BJ (cell line): ENCODE results near the gene SMAD5. TPM values are rescaled to one million over a fixed set of nuclear protein-coding genes. Genes with fewer than 3 reads are reported as not detected.

ENCODE experiments used
- CTCF ChIA-PET: fragments of 350-600 bp; formaldehyde crosslinking; extraction: SDS; loops from one replicate; lab custom pipeline; 2021; ENCODE audit warnings: antibody characterized with exemption, inconsistent platforms; lab: Yijun Ruan, JAX
- POLR2A ChIA-PET: fragments of 300-600 bp; sonication (Branson Sonifier 250); formaldehyde crosslinking; extraction: SDS; loops from one replicate; lab custom pipeline; 2021; ENCODE audit warnings: antibody characterized with exemption; lab: Charles Lee
- DNase-seq: peaks from one replicate; pipeline ENCODE4 v3.0.0-alpha.2; 2011; ENCODE audit warnings: low read depth
- H3K27me3 ChIP-seq: 2 replicates; pipeline ENCODE4 v1.6.0; 2011; ENCODE audit warnings: low read length; ENCODE audit not compliant: control insufficient read depth, insufficient read depth
- H3K36me3 ChIP-seq: 2 replicates; pipeline ENCODE4 v1.5.1; 2011; ENCODE audit warnings: low read length; ENCODE audit not compliant: control insufficient read depth, insufficient read depth
- H3K4me3 ChIP-seq: 2 replicates; pipeline ENCODE4 v1.5.1; 2011; ENCODE audit warnings: low read depth, mild to moderate bottlenecking, control low read depth, low read length
- polyA plus RNA-seq: library from polyadenylated mRNA; depleted of rRNA; stranded (reverse); fragments of >200 nt; gene quantifications from 2 replicates; pipeline ENCODE4 v1.2.3, GENCODE V29; 2011
- TF ChIP-seq, protein P1 (sequence below): IDR thresholded peaks from 2 replicates; pipeline ENCODE4 v1.5.1; 2011; ENCODE audit warnings: low read depth, mild to moderate bottlenecking, control low read depth, inconsistent platforms, low read length, moderate library complexity; ENCODE audit not compliant: insufficient read depth

The SMAD5 gene
- polyA plus RNA-seq, 1 experiment: 34.3 TPM

DNA sequence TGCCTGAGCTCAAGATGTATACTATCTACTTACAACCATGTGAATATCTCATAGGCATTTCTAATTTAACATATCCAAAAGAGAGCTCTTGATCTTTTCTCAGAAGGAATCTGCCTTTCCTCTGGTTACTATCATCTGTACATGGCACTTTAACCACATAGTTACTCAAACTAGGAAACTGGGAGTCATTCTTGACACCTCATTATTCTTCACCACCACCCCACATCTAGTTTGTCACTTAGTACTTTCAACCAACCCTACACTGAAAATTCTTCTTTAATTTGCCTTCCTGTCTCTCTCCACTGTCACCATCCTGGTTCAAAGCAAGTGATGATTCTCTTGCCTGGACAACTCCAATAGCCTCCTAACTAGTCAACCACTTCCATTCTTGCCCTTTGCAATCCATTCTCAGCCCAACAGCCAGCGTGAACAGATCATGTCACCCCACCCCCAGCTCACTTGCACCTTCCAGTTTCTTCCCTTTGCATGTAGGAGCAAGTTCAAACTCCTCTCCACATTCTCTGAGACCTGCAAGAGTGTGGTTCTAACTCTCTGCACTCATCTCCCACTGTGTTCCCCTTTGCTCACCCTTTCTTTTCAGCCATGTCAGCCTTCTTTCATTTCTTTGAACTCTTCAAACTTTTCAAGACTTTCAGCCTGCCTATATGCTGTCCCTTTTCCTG, 17.3 kb upstream of the SMAD5 start:
- ChIA-PET CTCF (no interaction called here), POLR2A (interaction anchor here (0.6 kb wide), 1 partner anchor 17 kb away, joined by 6 read pairs; no protein-coding TSS in a partner anchor)
- Histone ChIP-seq H3K36me3 (no peaks in the 10 kb centered on the region), H3K4me3 (no peak overlapping the region), H3K27me3 (peaks cover 8% of the 10 kb centered on the region)
- TF ChIP-seq, protein P1, sequence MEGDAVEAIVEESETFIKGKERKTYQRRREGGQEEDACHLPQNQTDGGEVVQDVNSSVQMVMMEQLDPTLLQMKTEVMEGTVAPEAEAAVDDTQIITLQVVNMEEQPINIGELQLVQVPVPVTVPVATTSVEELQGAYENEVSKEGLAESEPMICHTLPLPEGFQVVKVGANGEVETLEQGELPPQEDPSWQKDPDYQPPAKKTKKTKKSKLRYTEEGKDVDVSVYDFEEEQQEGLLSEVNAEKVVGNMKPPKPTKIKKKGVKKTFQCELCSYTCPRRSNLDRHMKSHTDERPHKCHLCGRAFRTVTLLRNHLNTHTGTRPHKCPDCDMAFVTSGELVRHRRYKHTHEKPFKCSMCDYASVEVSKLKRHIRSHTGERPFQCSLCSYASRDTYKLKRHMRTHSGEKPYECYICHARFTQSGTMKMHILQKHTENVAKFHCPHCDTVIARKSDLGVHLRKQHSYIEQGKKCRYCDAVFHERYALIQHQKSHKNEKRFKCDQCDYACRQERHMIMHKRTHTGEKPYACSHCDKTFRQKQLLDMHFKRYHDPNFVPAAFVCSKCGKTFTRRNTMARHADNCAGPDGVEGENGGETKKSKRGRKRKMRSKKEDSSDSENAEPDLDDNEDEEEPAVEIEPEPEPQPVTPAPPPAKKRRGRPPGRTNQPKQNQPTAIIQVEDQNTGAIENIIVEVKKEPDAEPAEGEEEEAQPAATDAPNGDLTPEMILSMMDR: no peak
- DNase-seq: no peak

DNA sequence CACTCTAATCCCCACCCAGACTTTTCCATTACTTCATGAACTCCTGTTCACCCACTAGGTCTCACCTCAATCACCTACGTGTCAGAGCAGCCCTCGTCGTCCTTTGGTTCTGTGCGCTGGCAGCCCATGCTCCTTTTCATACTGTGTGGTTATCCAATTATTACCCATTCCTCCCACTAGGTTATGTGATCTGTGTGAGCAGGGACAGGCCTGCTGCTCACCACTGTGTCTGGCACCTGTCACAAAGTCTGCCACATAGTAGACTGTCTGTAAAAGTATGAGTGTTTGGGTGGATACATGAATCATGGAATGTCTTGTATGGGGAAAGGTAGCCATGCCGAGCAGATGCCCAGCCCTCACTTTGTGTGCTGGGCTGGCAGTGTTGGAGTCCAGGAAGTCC, 12.1 kb upstream of the SMAD5 start:
- CTCF ChIA-PET: no interaction called here
- TF ChIP-seq, protein P1: no peak
- H3K36me3 ChIP-seq: no peaks in the 10 kb centered on the region
- no peak overlapping the region for H3K4me3 ChIP-seq
- POLR2A ChIA-PET: no interaction called here
- H3K27me3 ChIP-seq: peaks cover 5% of the 10 kb centered on the region
- DNase-seq: no peak

DNA sequence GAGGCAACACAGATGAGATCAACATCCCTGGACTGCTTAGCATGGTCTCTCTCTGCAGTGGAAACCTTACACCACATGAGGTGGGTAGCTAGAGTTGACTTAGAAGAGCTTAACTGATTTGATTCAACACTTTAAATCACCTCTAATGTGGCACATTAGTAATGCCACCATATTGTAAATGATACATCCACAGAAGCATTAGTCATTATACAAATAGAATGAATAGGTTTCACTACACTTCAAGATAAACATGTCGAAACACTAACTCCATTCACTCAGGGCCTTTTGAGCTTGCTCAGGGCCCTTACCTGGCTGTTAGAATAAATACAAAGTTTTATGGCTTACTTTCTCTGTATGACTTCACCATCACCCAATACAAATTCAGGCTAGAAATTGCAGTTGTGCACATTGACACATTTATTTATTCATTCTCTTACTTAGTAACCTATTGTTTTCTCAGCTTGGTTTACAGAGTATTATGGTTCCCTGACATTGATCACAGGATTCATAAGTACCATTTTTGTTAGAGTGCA, 9.3 kb upstream of the SMAD5 start:
- CTCF ChIA-PET: interaction anchor here (1.1 to 1.2 kb wide), 2 partner anchors 10 to 19 kb away, joined by 3 to 4 read pairs; no protein-coding TSS in a partner anchor
- POLR2A ChIA-PET: no interaction called here
- DNase-seq: no peak
- TF ChIP-seq, protein P1: no peak
- no peak overlapping the region for H3K4me3 ChIP-seq
- H3K27me3 ChIP-seq: peaks cover 4% of the 10 kb centered on the region
- no peaks in the 10 kb centered on the region for H3K36me3 ChIP-seq

DNA sequence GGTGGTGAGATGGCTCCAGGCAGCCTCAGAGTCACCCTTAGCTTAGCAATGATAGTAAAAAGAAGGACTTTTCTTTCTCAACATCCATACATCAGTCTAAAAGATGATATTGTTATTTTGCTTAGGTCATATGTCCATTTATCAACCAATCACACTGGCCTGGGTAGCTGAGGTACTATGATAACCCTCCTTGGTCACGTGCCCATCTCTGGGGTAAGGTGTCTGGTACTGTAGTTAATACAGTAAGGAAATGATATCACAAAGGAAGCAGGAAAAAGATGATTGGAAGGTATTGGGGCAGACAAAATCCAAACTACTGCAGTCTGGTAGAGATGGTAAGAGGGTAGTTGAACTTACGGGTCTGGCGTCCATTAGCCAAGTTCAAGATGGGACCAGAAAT, 5.1 kb upstream of the SMAD5 start:
- TF ChIP-seq, protein P1: no peak
- ChIA-PET POLR2A (no interaction called here), CTCF (no interaction called here)
- H3K36me3 ChIP-seq: no peaks in the 10 kb centered on the region
- no peak for DNase-seq
- H3K27me3 ChIP-seq: no peaks in the 10 kb centered on the region
- H3K4me3 ChIP-seq: no peak overlapping the region

DNA sequence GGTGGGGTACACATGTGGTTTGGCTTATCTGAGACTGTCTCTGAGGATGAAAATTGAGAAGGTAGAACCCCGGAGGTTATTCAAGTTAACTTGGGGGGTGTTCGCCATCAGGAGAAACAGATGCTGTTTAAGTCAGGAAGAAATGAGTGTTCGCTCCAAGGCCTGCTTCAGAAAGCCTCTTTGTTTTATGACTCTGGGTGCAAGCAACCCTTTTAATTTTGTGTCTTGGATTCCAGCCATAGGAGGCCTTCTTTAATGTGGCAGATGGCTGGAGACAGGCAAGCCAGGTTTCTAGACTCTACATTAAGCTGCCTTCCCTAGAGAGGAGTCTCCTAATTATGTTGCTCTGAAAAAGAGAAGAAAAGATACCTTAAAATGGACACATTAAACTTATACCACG, 4.2 kb upstream of the SMAD5 start:
- H3K27me3 ChIP-seq: no peaks in the 10 kb centered on the region
- POLR2A ChIA-PET: no interaction called here
- no peak for DNase-seq
- no peaks in the 10 kb centered on the region for H3K36me3 ChIP-seq
- TF ChIP-seq, protein P1: no peak
- CTCF ChIA-PET: no interaction called here
- H3K4me3 ChIP-seq: no peak overlapping the region
